ENCODE results near the gene MAP2K4. TPM values are rescaled to one million over a fixed set of nuclear protein-coding genes. Genes with fewer than 3 reads are reported as not detected.

Gene MAP2K4
- total and polyA plus RNA-seq, 2 donors (not counting 1 experiment from before 2014, with no cell fraction given), result 6.2 to 44.8 TPM

DNA sequence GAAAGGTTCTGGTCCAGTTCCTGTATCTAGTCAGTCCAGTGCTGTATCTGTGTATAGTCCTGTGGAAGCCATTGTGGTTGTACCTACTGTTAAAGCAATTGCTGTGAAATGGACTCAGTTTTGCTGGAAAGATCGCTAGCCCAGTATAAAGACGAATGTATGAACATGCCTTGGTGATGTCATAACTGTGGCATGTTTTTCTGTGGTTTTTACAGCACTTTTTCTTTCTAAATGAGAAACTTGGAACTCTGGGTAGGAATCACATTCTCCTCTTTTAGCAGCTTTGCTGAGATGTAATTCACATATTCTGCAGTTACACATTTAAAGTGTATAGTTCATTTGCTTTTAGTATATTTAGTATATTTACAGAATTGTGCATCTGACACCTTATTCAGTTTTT is 58.1 kb downstream of the MAP2K4 start:
- DNase-seq (no peak), ATAC-seq (ENCODE audit: low read depth) (no peak)
- Mint-ChIP-seq H3K4me3 (no peak overlapping the region), H3K4me1 (no peaks in the 10 kb centered on the region), H3K27me3 (no peaks in the 10 kb centered on the region), H3K9me3 (ENCODE audit: insufficient read depth) (no peaks in the 10 kb centered on the region), H3K27ac (no peak overlapping the region)
- TF ChIP-seq, protein P1, sequence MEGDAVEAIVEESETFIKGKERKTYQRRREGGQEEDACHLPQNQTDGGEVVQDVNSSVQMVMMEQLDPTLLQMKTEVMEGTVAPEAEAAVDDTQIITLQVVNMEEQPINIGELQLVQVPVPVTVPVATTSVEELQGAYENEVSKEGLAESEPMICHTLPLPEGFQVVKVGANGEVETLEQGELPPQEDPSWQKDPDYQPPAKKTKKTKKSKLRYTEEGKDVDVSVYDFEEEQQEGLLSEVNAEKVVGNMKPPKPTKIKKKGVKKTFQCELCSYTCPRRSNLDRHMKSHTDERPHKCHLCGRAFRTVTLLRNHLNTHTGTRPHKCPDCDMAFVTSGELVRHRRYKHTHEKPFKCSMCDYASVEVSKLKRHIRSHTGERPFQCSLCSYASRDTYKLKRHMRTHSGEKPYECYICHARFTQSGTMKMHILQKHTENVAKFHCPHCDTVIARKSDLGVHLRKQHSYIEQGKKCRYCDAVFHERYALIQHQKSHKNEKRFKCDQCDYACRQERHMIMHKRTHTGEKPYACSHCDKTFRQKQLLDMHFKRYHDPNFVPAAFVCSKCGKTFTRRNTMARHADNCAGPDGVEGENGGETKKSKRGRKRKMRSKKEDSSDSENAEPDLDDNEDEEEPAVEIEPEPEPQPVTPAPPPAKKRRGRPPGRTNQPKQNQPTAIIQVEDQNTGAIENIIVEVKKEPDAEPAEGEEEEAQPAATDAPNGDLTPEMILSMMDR (IDR thresholded peaks at IDR 0.05), result no peak
- Histone ChIP-seq H3K27ac (ENCODE audit: low read length in 2 of 2) (no peak overlapping the region), H3K4me2 (replicated peaks; ENCODE audit: low read depth, low read length, poor library complexity, severe bottlenecking) (no peak overlapping the region), H3K27me3 (replicated peaks in 1 of 4; ENCODE audit: control extremely low read depth in 1 of 4, control insufficient read depth in 3 of 4, insufficient read depth in 4 of 4, low read length in 3 of 4) (no peaks in the 10 kb centered on the region), H3K4me1 (ENCODE audit: control insufficient read depth in 2 of 2, insufficient read depth in 2 of 2, low read length in 2 of 2) (no peaks in the 10 kb centered on the region), H3K9me3 (ENCODE audit: control extremely low read depth in 1 of 3, control insufficient read depth in 2 of 3, insufficient read depth in 1 of 3, low read length in 2 of 3) (peaks cover 0 to 3% (median 2%) of the 10 kb centered on the region in 3 donors), H2AFZ (ENCODE audit: insufficient read depth, low read depth, low read length, poor library complexity, severe bottlenecking) (no peak overlapping the region), H3K36me3 (replicated peaks in 1 of 2; ENCODE audit: control extremely low read depth in 1 of 2, control insufficient read depth in 1 of 2, extremely low read depth in 1 of 2, insufficient read depth in 2 of 2, low read length in 1 of 2) (peaks cover 16 to 21% of the 10 kb centered on the region in 2 experiments), H3K9ac (ENCODE audit: low read length) (no peak overlapping the region), H3K79me2 (ENCODE audit: control insufficient read depth, insufficient read depth, low read length) (no peaks in the 10 kb centered on the region), H3K4me3 (ENCODE audit: control extremely low read depth in 1 of 5, extremely low read depth in 1 of 5, insufficient read depth in 1 of 5, low read depth in 2 of 5, low read length in 4 of 5) (no peak overlapping the region), H4K20me1 (ENCODE audit: control insufficient read depth, insufficient read depth, low read length, poor library complexity, severe bottlenecking) (peaks cover 13% of the 10 kb centered on the region)
- intact Hi-C loops (cut with micrococcal nuclease), result no loop called here
- CTCF ChIA-PET, result no interaction called here
- POLR2A ChIA-PET, result no interaction called here
- WGBS (ENCODE audit: insufficient coverage), result 100% methylated on average over 1 of the region's 2 CpGs

DNA sequence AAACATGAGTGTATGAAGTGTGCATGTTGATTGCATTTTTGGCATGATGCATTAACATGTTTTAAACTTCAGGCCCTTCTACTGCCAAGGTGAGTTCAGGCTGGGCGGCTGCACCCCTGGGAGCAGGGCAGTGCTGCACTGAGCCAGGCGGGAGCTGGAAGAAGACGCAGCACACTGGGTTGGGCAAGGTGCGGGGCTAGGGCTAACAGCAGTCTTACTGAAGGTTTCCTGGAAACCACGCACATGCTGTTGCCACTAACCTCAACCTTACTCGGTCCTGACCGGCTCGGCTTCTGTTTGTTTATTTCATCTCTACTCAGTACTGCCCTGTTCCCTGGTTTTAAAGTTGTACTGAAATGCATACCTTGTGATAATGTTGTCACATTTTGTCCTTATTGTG is 61.0 kb downstream of the MAP2K4 start:
- Histone ChIP-seq H3K9ac (ENCODE audit: low read length) (no peak overlapping the region), H3K4me3 (ENCODE audit: control extremely low read depth in 1 of 5, extremely low read depth in 1 of 5, insufficient read depth in 1 of 5, low read depth in 2 of 5, low read length in 4 of 5) (no peak overlapping the region), H3K4me1 (ENCODE audit: control insufficient read depth in 2 of 2, insufficient read depth in 2 of 2, low read length in 2 of 2) (no peaks in the 10 kb centered on the region), H2AFZ (ENCODE audit: insufficient read depth, low read depth, low read length, poor library complexity, severe bottlenecking) (no peak overlapping the region), H4K20me1 (ENCODE audit: control insufficient read depth, insufficient read depth, low read length, poor library complexity, severe bottlenecking) (peaks cover 5% of the 10 kb centered on the region), H3K27ac (ENCODE audit: low read length in 2 of 2) (no peak overlapping the region), H3K36me3 (replicated peaks in 1 of 2; ENCODE audit: control extremely low read depth in 1 of 2, control insufficient read depth in 1 of 2, extremely low read depth in 1 of 2, insufficient read depth in 2 of 2, low read length in 1 of 2) (peaks cover 11 to 18% of the 10 kb centered on the region in 2 experiments), H3K79me2 (ENCODE audit: control insufficient read depth, insufficient read depth, low read length) (peaks cover 3% of the 10 kb centered on the region), H3K9me3 (ENCODE audit: control extremely low read depth in 1 of 3, control insufficient read depth in 2 of 3, insufficient read depth in 1 of 3, low read length in 2 of 3) (peaks cover 0 to 3% (median 2%) of the 10 kb centered on the region in 3 donors), H3K27me3 (replicated peaks in 1 of 4; ENCODE audit: control extremely low read depth in 1 of 4, control insufficient read depth in 3 of 4, insufficient read depth in 4 of 4, low read length in 3 of 4) (no peaks in the 10 kb centered on the region), H3K4me2 (replicated peaks; ENCODE audit: low read depth, low read length, poor library complexity, severe bottlenecking) (no peak overlapping the region)
- TF ChIP-seq, protein P1 (IDR thresholded peaks at IDR 0.05), result no peak
- no peak for TF ChIP-seq EZH2 (IDR thresholded peaks at IDR 0.05; ENCODE audit: borderline replicate concordance, insufficient read depth, low read depth, low read length, poor library complexity, severe bottlenecking)
- H3K9me3 Mint-ChIP-seq (ENCODE audit: insufficient read depth), result no peaks in the 10 kb centered on the region
- WGBS (ENCODE audit: insufficient coverage), result 100% methylated on average over 5 of the region's 8 CpGs
- no peak overlapping the region for H3K4me3 Mint-ChIP-seq
- no peak overlapping the region for H3K27ac Mint-ChIP-seq
- H3K4me1 Mint-ChIP-seq, result peaks cover 1% of the 10 kb centered on the region
- H3K27me3 Mint-ChIP-seq, result no peaks in the 10 kb centered on the region
- CTCF ChIA-PET, result no interaction called here
- intact Hi-C loops (cut with micrococcal nuclease), result no loop called here
- POLR2A ChIA-PET, result no interaction called here
- ATAC-seq (ENCODE audit: low read depth) (no peak), DNase-seq (no peak)

Measured in B cell (primary cell).